GM06990 (cell line): ENCODE measurements around the gene IKZF1.

Experiments used
- DNase-seq: peaks from one replicate; pipeline ENCODE4 v3.0.0-alpha.2; 2011; ENCODE audit not compliant: insufficient read length; ENCODE audit errors: extremely low read depth
- H3K27me3 ChIP-seq: replicated peaks from 2 replicates; pipeline ENCODE4 v1.6.0; 2011; ENCODE audit warnings: low read length; ENCODE audit not compliant: control insufficient read depth, insufficient read depth
- H3K36me3 ChIP-seq: 2 replicates; pipeline ENCODE4 v1.5.1; 2011; ENCODE audit warnings: low read length; ENCODE audit not compliant: control insufficient read depth, insufficient read depth
- H3K4me3 ChIP-seq: replicated peaks from 2 replicates; pipeline ENCODE4 v1.5.1; 2011; ENCODE audit warnings: low read depth, mild to moderate bottlenecking, control low read depth, low read length
- TF ChIP-seq, protein P1 (sequence below): IDR thresholded peaks from 2 replicates; pipeline ENCODE4 v1.5.1; 2011; ENCODE audit warnings: low read length, control low read depth, mild to moderate bottlenecking, inconsistent platforms; ENCODE audit not compliant: insufficient read depth, poor library complexity, severe bottlenecking

IKZF1 gene

DNA sequence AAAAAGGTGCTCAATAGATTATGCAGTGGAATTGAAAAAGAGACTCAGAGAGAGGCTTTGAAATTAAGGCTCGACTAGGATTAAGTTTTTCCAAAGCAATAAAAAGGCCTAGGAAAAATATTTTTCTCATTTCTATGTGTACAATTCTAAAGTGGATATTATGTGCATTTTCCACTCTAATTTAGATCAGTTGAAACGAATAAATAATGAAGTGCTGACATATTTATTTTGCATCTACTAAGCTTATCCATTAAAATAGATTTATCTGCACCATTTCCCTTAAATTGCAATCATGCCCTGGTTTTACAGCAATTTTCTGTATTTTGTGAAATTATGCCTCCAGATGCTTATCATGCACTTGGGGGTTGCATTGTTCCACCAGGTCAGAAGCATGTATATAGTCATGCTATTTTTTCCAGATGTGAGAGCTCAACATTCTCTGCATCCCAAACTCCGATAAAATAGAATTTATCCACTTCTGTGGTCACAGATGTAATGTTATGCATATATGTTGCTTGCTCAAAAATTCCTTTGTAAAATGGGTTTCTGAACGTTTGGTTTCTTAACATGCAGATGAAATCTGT, 127.3 kb downstream of the IKZF1 start:
- DNase-seq, result no peak
- Histone ChIP-seq H3K27me3 (no peaks in the 10 kb centered on the region), H3K36me3 (no peaks in the 10 kb centered on the region), H3K4me3 (no peak overlapping the region)
- TF ChIP-seq, protein P1, sequence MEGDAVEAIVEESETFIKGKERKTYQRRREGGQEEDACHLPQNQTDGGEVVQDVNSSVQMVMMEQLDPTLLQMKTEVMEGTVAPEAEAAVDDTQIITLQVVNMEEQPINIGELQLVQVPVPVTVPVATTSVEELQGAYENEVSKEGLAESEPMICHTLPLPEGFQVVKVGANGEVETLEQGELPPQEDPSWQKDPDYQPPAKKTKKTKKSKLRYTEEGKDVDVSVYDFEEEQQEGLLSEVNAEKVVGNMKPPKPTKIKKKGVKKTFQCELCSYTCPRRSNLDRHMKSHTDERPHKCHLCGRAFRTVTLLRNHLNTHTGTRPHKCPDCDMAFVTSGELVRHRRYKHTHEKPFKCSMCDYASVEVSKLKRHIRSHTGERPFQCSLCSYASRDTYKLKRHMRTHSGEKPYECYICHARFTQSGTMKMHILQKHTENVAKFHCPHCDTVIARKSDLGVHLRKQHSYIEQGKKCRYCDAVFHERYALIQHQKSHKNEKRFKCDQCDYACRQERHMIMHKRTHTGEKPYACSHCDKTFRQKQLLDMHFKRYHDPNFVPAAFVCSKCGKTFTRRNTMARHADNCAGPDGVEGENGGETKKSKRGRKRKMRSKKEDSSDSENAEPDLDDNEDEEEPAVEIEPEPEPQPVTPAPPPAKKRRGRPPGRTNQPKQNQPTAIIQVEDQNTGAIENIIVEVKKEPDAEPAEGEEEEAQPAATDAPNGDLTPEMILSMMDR, result no peak

DNA sequence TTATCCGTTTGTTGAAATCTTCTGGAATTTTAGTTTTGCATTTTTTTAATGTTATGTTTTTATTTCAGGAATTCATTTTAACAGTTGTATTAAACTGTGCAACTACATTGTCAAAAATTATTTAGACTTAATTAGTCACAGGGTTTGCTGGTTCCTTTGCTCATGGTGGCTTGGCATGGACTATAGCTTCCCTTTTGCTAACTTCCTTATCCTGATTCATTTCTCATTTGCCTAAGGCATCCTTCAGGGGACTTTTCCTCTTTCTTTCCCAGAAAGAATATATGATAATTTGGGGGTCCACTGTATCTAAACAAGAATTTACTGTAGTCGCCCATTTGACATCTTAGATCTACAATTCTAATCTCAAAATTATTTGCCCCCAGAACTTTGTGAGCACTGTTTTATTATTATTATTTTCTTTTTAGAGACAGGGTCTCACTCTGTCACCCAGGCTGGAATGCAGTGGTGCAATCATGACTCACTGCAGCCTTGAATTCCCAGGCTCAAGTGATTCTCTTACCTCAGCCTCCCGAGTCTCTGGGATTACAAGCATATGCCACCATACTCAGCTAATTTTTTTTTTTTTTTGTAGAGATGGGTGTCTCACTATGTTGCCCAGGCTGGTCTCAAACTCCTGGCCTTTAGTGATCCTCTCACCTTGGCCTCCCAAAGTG, 131.8 kb downstream of the IKZF1 start:
- TF ChIP-seq, protein P1, result no peak
- no peak for DNase-seq
- Histone ChIP-seq H3K4me3 (no peak overlapping the region), H3K27me3 (no peaks in the 10 kb centered on the region), H3K36me3 (peaks cover 3% of the 10 kb centered on the region; the same call in 1 of the 2 replicates)

DNA sequence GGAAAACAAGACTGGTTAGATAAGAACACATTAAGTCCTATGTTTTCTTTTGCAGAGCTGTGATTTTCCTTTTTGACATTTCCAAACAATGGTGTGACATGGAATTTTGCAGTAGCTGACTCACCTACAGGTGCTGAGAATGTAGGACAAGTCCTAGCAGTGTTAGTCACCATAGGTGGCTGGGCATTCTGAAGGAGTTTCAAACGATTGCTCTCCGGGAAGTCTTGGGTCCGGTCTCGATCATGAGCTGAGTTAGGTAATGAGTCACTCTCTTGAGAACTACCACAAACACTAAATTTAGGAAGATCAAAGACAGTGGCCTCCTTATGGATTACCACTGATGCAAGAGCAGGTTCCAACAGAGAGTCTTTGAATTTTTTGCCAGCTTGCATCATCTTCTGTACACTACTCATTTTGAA, 142.0 kb downstream of the IKZF1 start:
- H3K36me3 ChIP-seq, result peaks cover 2% of the 10 kb centered on the region
- DNase-seq, result no peak
- H3K4me3 ChIP-seq, result no peak overlapping the region
- TF ChIP-seq, protein P1, result no peak
- H3K27me3 ChIP-seq, result no peaks in the 10 kb centered on the region

DNA sequence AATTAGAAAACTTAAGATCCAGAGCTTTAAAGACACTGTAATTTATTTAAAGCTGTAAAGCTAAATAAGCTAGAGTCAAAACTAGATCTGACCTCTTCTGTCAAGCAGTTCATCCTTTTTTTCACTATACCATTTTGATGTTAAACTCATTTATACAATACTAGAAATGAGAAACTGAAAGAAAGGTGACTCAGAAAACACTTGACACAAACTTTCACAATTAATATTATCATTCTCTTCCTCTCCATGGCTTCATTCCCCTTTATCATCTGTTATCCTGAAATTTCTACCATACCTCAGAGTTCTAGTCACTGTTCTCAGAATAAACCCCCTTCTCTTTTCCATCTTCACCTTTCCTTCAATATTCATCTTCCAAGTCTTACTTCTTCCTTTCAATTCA, 144.3 kb downstream of the IKZF1 start:
- TF ChIP-seq, protein P1, result no peak
- H3K36me3 ChIP-seq, result peaks cover 2% of the 10 kb centered on the region
- peak; percentile 53 for DNase-seq
- peak overlapping the region; percentile 79 for H3K4me3 ChIP-seq
- no peaks in the 10 kb centered on the region for H3K27me3 ChIP-seq

DNA sequence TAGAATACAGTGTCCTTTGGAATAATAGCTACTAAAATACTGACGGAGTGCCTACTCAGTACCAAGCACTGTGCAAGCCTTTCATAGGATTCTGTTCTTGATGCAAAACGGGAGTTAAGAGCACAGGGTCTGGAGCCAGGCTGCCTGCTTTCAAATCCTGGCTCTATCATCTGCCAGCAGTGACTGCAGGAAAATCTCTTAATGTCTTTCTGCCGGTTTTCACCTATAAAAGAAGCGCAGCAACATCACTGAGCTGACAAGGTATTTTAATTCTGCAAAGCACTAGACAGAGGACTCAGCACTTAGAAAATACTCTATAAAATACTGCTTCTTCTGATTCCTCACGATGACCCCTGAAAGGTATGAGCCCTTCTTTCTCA, 145.0 kb downstream of the IKZF1 start:
- no peaks in the 10 kb centered on the region for H3K27me3 ChIP-seq
- peak overlapping the region; percentile 79 for H3K4me3 ChIP-seq
- DNase-seq, result no peak
- peaks cover 2% of the 10 kb centered on the region for H3K36me3 ChIP-seq
- TF ChIP-seq, protein P1, result no peak
